ENCODE data around the gene ZNF432. TPM values are rescaled to one million over a fixed set of nuclear protein-coding genes. Genes with fewer than 3 reads are reported as not detected.

ZNF432 gene
- total RNA-seq, 1 donor from 2014 or later = 22.9 TPM

- Histone ChIP-seq H3K4me3 (ENCODE audit: insufficient read depth, low read depth, low read length) (peak within 1 kb of the TSS; percentile 100), H2AFZ (ENCODE audit: low read depth, low read length) (peak within 1 kb of the TSS; percentile 91)
- FAIRE-seq = peak; percentile 87
Measured at GRCh38 chr19:51986309-51987291, 62.0 kb downstream of the ZNF432 start, which contains the start of gene ZNF350. TSS of gene ZNF350 (minus strand) at chr19:51986840. CDS start at chr19:51974360, 12,480 bp downstream.

GRCh38 chr19:51983361-51983760, 65.3 kb downstream of the ZNF432 start:
- no peak overlapping the region for H3K4me3 ChIP-seq (ENCODE audit: insufficient read depth, low read depth, low read length)
- no peaks in the 10 kb centered on the region for H3K27me3 Mint-ChIP-seq (ENCODE audit: low read depth, unreplicated experiment)
- no peaks in the 10 kb centered on the region for H3K4me1 ChIP-seq (ENCODE audit: insufficient read depth, low read length)
- H3K9ac ChIP-seq (ENCODE audit: low read length) = no peak overlapping the region
- no peak overlapping the region for H3K27ac Mint-ChIP-seq (ENCODE audit: unreplicated experiment)
- no peak overlapping the region for H3K4me2 ChIP-seq (ENCODE audit: low read length)
- peaks cover 33% of the 10 kb centered on the region for H3K9me3 Mint-ChIP-seq (ENCODE audit: unreplicated experiment)
- no peaks in the 10 kb centered on the region for H3K27me3 ChIP-seq (ENCODE audit: insufficient read depth, low read length)
- peaks cover 25% of the 10 kb centered on the region for H3K36me3 Mint-ChIP-seq (ENCODE audit: low read depth, unreplicated experiment)
- no peaks in the 10 kb centered on the region for H4K20me1 ChIP-seq (ENCODE audit: insufficient read depth, low read length)
- H3K4me1 Mint-ChIP-seq (ENCODE audit: low read depth, unreplicated experiment) = no peaks in the 10 kb centered on the region
- FAIRE-seq (no peak), DNase-seq (ENCODE audit: low read depth) (no peak)
- no peaks in the 10 kb centered on the region for H3K36me3 ChIP-seq (ENCODE audit: insufficient read depth, low read length)
- no peak overlapping the region for H3K27ac ChIP-seq (ENCODE audit: low read depth, low read length)
- no peak overlapping the region for H2AFZ ChIP-seq (ENCODE audit: low read depth, low read length)
- peaks cover 75% of the 10 kb centered on the region for H3K79me2 ChIP-seq (ENCODE audit: insufficient read depth, low read length)
- no peak overlapping the region for H3K4me3 Mint-ChIP-seq (ENCODE audit: unreplicated experiment)
- no peak for TF ChIP-seq CTCF (IDR thresholded peaks at IDR 0.05; ENCODE audit: insufficient read depth, low read depth, low read length)
- TF ChIP-seq EZH2 (IDR thresholded peaks at IDR 0.05; ENCODE audit: insufficient read depth, low read length) = no peak
- H3K9me3 ChIP-seq (ENCODE audit: insufficient read depth, low read depth, low read length) = peaks cover 12% of the 10 kb centered on the region

More at GRCh38 chr19:51986309-51987291, 62.0 kb downstream of the ZNF432 start, which contains the start of gene ZNF350:
- Mint-ChIP-seq H3K27ac (ENCODE audit: unreplicated experiment) (peak within 1 kb of the TSS; percentile 88), H3K9me3 (ENCODE audit: unreplicated experiment) (peaks cover 44% of the 10 kb centered on the region), H3K4me3 (ENCODE audit: unreplicated experiment) (peak within 1 kb of the TSS; percentile 98), H3K27me3 (ENCODE audit: low read depth, unreplicated experiment) (no peaks in the 10 kb centered on the region), H3K36me3 (ENCODE audit: low read depth, unreplicated experiment) (peaks cover 22% of the 10 kb centered on the region), H3K4me1 (ENCODE audit: low read depth, unreplicated experiment) (no peaks in the 10 kb centered on the region)
- H3K79me2 ChIP-seq (ENCODE audit: insufficient read depth, low read length) = peaks cover 47% of the 10 kb centered on the region
- H3K36me3 ChIP-seq (ENCODE audit: insufficient read depth, low read length) = no peaks in the 10 kb centered on the region
- peak within 1 kb of the TSS; percentile 76 for H3K27ac ChIP-seq (ENCODE audit: low read depth, low read length)
- no peaks in the 10 kb centered on the region for H4K20me1 ChIP-seq (ENCODE audit: insufficient read depth, low read length)
- TF ChIP-seq EZH2 (IDR thresholded peaks at IDR 0.05; ENCODE audit: insufficient read depth, low read length) (no peak), CTCF (IDR thresholded peaks at IDR 0.05; ENCODE audit: insufficient read depth, low read depth, low read length) (no peak)
- H3K9ac ChIP-seq (ENCODE audit: low read length) = peak within 1 kb of the TSS; percentile 95
- H3K27me3 ChIP-seq (ENCODE audit: insufficient read depth, low read length) = no peaks in the 10 kb centered on the region
- peak; percentile 97 for DNase-seq (ENCODE audit: low read depth)
- H3K4me2 ChIP-seq (ENCODE audit: low read length) = peak within 1 kb of the TSS; percentile 94
- no peaks in the 10 kb centered on the region for H3K4me1 ChIP-seq (ENCODE audit: insufficient read depth, low read length)
- peaks cover 23% of the 10 kb centered on the region for H3K9me3 ChIP-seq (ENCODE audit: insufficient read depth, low read depth, low read length)

Other genes with a start within 250 kb of the ZNF432 start
- 7.6 TPM in 2 replicates for gene ZNF577, start 160.9 kb downstream of the ZNF432 start, total RNA-seq
- 12.5 and 13.8 TPM in 2 replicates for gene ZNF649, start 143.8 kb downstream of the ZNF432 start, total RNA-seq
- 5.8 and 7.2 TPM in 2 replicates for gene ZNF613, start 121.4 kb downstream of the ZNF432 start, total RNA-seq
- gene ZNF350, start 62.0 kb downstream of the ZNF432 start, total RNA-seq = 8.6 and 9.5 TPM in 2 replicates
- gene ZNF615, start 40.6 kb downstream of the ZNF432 start, total RNA-seq = 4.7 and 5.8 TPM in 2 replicates
- gene ZNF614, start 20.5 kb downstream of the ZNF432 start, total RNA-seq = 9.9 and 11.4 TPM in 2 replicates
- gene ZNF841, start 46.9 kb upstream of the ZNF432 start, total RNA-seq = 37.8 and 38.0 TPM in 2 replicates
- gene ZNF616, start 91.1 kb upstream of the ZNF432 start, total RNA-seq = 13.1 and 14.7 TPM in 2 replicates
- 6.9 and 7.5 TPM in 2 replicates for gene ZNF836, start 122.8 kb upstream of the ZNF432 start, total RNA-seq
- gene PPP2R1A, start 141.2 kb upstream of the ZNF432 start, total RNA-seq = 316 and 332 TPM in 2 replicates
- gene ZNF766, start 220.7 kb upstream of the ZNF432 start, total RNA-seq = 13.2 and 16.5 TPM in 2 replicates
- 8.8 and 12.6 TPM in 2 replicates for gene ZNF480, start 248.3 kb upstream of the ZNF432 start, total RNA-seq